Measurements from ENCODE around the gene AGAP6. TPM values are rescaled to one million over a fixed set of nuclear protein-coding genes. Genes with fewer than 3 reads are reported as not detected.

Gene AGAP6
- total and polyA plus RNA-seq, 2 of the 8 experiments (the other 6 are each of a cell fraction or from before 2014, with no cell fraction given): 13.0 to 15.3 TPM

GRCh38 chr10:50027195-50027594 is 39.0 kb downstream of the AGAP6 start:
- peak in 1 of 2 experiments; percentile 29 for DNase-seq (ENCODE audit: low read depth in 1 of 2, low spot score in 2 of 2)

More at GRCh38 chr10:50027195-50027594, 39.0 kb downstream of the AGAP6 start:
- H3K4ac ChIP-seq (replicated peaks; ENCODE audit: insufficient read length, low read depth, low read length): no peak overlapping the region
- no peaks in the 10 kb centered on the region for H3K79me2 ChIP-seq (ENCODE audit: control insufficient read depth in 1 of 2, insufficient read depth in 2 of 2, low read length in 2 of 2)
- no peak overlapping the region for H4K5ac ChIP-seq (ENCODE audit: insufficient read length, low read depth, low read length)
- H3K14ac ChIP-seq (ENCODE audit: insufficient read length): no peak overlapping the region
- no peaks in the 10 kb centered on the region for H3K36me3 ChIP-seq (ENCODE audit: control insufficient read depth in 2 of 4, insufficient read depth in 4 of 4, low read length in 3 of 4)
- H4K20me1 ChIP-seq (replicated peaks in 1 of 2; ENCODE audit: control insufficient read depth in 1 of 2, insufficient read depth in 2 of 2, low read length in 2 of 2): no peaks in the 10 kb centered on the region
- H2BK12ac ChIP-seq (ENCODE audit: low read depth, low read length): no peak overlapping the region
- H2BK120ac ChIP-seq (replicated peaks; ENCODE audit: low read depth, low read length): no peak overlapping the region
- H4K91ac ChIP-seq (replicated peaks; ENCODE audit: insufficient read length, low read length): no peak overlapping the region
- no peak overlapping the region for H3K27ac ChIP-seq (ENCODE audit: low read depth, low read length)
- peaks cover 0 to 5% of the 10 kb centered on the region in 2 experiments; a peak in 1 of 4 replicates for H3K9me3 ChIP-seq (ENCODE audit: insufficient read depth in 2 of 2, low read depth in 1 of 2, low read length in 1 of 2)
- H3K56ac ChIP-seq (replicated peaks; ENCODE audit: insufficient read length, low read depth, low read length): no peak overlapping the region
- H2BK5ac ChIP-seq (ENCODE audit: low read depth, low read length): no peak overlapping the region
- no peak overlapping the region for H3K23ac ChIP-seq (ENCODE audit: insufficient read length)
- 87% methylated on average over 13 of the region's 13 CpGs; no CpG with 5 or more reads in 1 of the 2 experiments for WGBS, 2 experiments (ENCODE audit: extremely low coverage in 1 of 2, insufficient coverage in 1 of 2, insufficient read length in 1 of 2, insufficient replicate concordance in 2 of 2, low coverage in 1 of 2, low lambda C conversion rate in 2 of 2, missing lambda C conversion rate in 1 of 2)
- no peaks in the 10 kb centered on the region for H3K4me1 ChIP-seq (replicated peaks in 1 of 4; ENCODE audit: control insufficient read depth in 3 of 4, insufficient read depth in 4 of 4, low read length in 3 of 4)
- H4K8ac ChIP-seq (ENCODE audit: extremely low read depth, insufficient read depth, low read length): no peak overlapping the region
- no peak overlapping the region for H3K9ac ChIP-seq (replicated peaks in 1 of 4; ENCODE audit: extremely low read depth in 1 of 4, low read depth in 3 of 4, low read length in 3 of 4)
- no peak overlapping the region for H3K4me2 ChIP-seq (ENCODE audit: insufficient read depth in 1 of 2, low read depth in 2 of 2, low read length in 2 of 2)
- ChIA-PET POLR2A (ENCODE audit: partially characterized antibody) (no interaction called here), CTCF (ENCODE audit: partially characterized antibody) (no interaction called here)
- H3K23me2 ChIP-seq (ENCODE audit: low read depth, low read length): no peaks in the 10 kb centered on the region
- no peak overlapping the region for H2BK15ac ChIP-seq (ENCODE audit: low read length)
- H2AK5ac ChIP-seq (ENCODE audit: low read depth, low read length): no peak overlapping the region
- H2BK20ac ChIP-seq (ENCODE audit: low read length): no peak overlapping the region
- H3K27me3 ChIP-seq (replicated peaks in 1 of 4; ENCODE audit: control insufficient read depth in 3 of 4, extremely low read depth in 1 of 4, insufficient read depth in 3 of 4, low read length in 3 of 4): no peaks in the 10 kb centered on the region
- H3K4me3 ChIP-seq (ENCODE audit: extremely low read depth in 1 of 4, insufficient read depth in 2 of 4, low read depth in 3 of 4, low read length in 4 of 4): no peak overlapping the region
- H3K79me1 ChIP-seq (ENCODE audit: low read depth, low read length): 0 out of 2 replicates have a peak, but pooled peaks cover 2% of the 10 kb centered on the region
- H3K18ac ChIP-seq (ENCODE audit: extremely low read depth, low read length): no peak overlapping the region
- TF ChIP-seq BACH1 (IDR thresholded peaks at IDR 0.05; ENCODE audit: low read length): no peak
- TF ChIP-seq SIRT6 (IDR thresholded peaks at IDR 0.05; ENCODE audit: low read length): no peak
- no peak for TF ChIP-seq CTBP2 (IDR thresholded peaks at IDR 0.05; ENCODE audit: borderline replicate concordance, insufficient read depth, insufficient read length, low read length)
- TF ChIP-seq PHF8 (conservative IDR thresholded peaks at IDR 0.05; ENCODE audit: low read depth, low read length): no peak
- H2AFZ ChIP-seq (ENCODE audit: low read length): no peak overlapping the region
- FAIRE-seq: no peak
